IMR-90 (cell line): ENCODE data around the gene B3GALNT1. TPM values are rescaled to one million over a fixed set of nuclear protein-coding genes. Genes with fewer than 3 reads are reported as not detected.

ENCODE experiments used
- ATAC-seq: fragments of 200-7000 bp; cut with Tn5 transposase; 2 replicates; pipeline ENCODE4 v1.9.1; 2020; ENCODE audit warnings: low read depth, mild to moderate bottlenecking, moderate library complexity
- BruUV-seq: library from RNA; stranded (reverse); fragments of 400-500 nt; replicated peaks from 2 replicates; lab custom pipeline; 2021; lab: Mats Ljungman, UMichigan
- CTCF ChIA-PET: fragments of 300-600 bp; formaldehyde crosslinking; extraction: SDS; loops from one replicate; lab custom pipeline; 2021; ENCODE audit warnings: antibody characterized with exemption; lab: Yijun Ruan, JAX
- POLR2A ChIA-PET: fragments of 300-600 bp; sonication (Branson Sonifier 250); formaldehyde crosslinking; loops from one replicate; lab custom pipeline; 2022; ENCODE audit warnings: antibody characterized with exemption; ENCODE audit not compliant: unreplicated experiment; lab: Charles Lee
- DNase-seq: peaks from one replicate; pipeline ENCODE4 v3.0.0; 2013
- H2AFZ ChIP-seq: replicated peaks from 2 replicates; pipeline ENCODE3; 2013; ENCODE audit warnings: low read length, mild to moderate bottlenecking; ENCODE audit not compliant: poor library complexity
- H2AK5ac ChIP-seq: 2 replicates; pipeline ENCODE4 v1.6.1; 2013; ENCODE audit warnings: low read depth, low read length, inconsistent platforms
- H2AK9ac ChIP-seq: replicated peaks from 2 replicates; pipeline ENCODE3; 2013; ENCODE audit warnings: mild to moderate bottlenecking, low read depth, low read length, moderate library complexity; ENCODE audit not compliant: poor library complexity
- H2BK120ac ChIP-seq: 2 replicates; pipeline ENCODE4 v1.6.1; 2013; ENCODE audit warnings: low read depth, low read length, inconsistent platforms
- H2BK15ac ChIP-seq: 3 replicates; pipeline ENCODE4 v1.6.1; 2013; ENCODE audit warnings: low read depth, low read length, inconsistent platforms
- H2BK20ac ChIP-seq: 2 replicates; pipeline ENCODE4 v1.6.1; 2013; ENCODE audit warnings: low read depth, mild to moderate bottlenecking, inconsistent platforms, low read length, moderate library complexity
- H2BK5ac ChIP-seq: 2 replicates; pipeline ENCODE4 v1.6.1; 2013; ENCODE audit warnings: mild to moderate bottlenecking, low read depth, low read length, inconsistent platforms; ENCODE audit not compliant: poor library complexity, severe bottlenecking
- H3K14ac ChIP-seq: replicated peaks from 2 replicates; pipeline ENCODE4 v1.6.1; 2013; ENCODE audit warnings: low read depth, low read length, inconsistent platforms
- H3K18ac ChIP-seq: 2 replicates; pipeline ENCODE4 v1.6.1; 2013; ENCODE audit warnings: low read depth, low read length, control low read depth
- H3K23ac ChIP-seq: 2 replicates; pipeline ENCODE4 v1.6.1; 2013; ENCODE audit warnings: low read depth, low read length, inconsistent platforms
- H3K27ac ChIP-seq: 2 replicates; pipeline ENCODE4 v1.5.1; 2013; ENCODE audit warnings: mild to moderate bottlenecking, control low read depth, low read length; ENCODE audit not compliant: insufficient read depth
- H3K27me3 ChIP-seq: 2 replicates; pipeline ENCODE4 v1.6.1; 2013; ENCODE audit warnings: low read length; ENCODE audit not compliant: control insufficient read depth, insufficient read depth
- H3K36me3 ChIP-seq: 2 replicates; pipeline ENCODE4 v1.6.1; 2013; ENCODE audit warnings: low read length, mixed read lengths; ENCODE audit not compliant: control insufficient read depth, insufficient read depth
- H3K4ac ChIP-seq: 2 replicates; pipeline ENCODE4 v1.6.1; 2013; ENCODE audit warnings: low read depth, low read length, inconsistent platforms
- H3K4me1 ChIP-seq: 2 replicates; pipeline ENCODE4 v1.6.1; 2013; ENCODE audit warnings: low read length, mixed read lengths; ENCODE audit not compliant: control insufficient read depth, insufficient read depth
- H3K4me2 ChIP-seq: 2 replicates; pipeline ENCODE4 v1.6.1; 2013; ENCODE audit warnings: low read depth, mild to moderate bottlenecking, control low read depth, low read length, moderate library complexity
- H3K4me3 ChIP-seq: 2 replicates; pipeline ENCODE4 v1.5.1; 2013; ENCODE audit warnings: low read depth, mild to moderate bottlenecking, control low read depth, low read length, moderate library complexity; ENCODE audit not compliant: insufficient read depth
- H3K56ac ChIP-seq: 2 replicates; pipeline ENCODE4 v1.6.1; 2013; ENCODE audit warnings: low read length, inconsistent platforms; ENCODE audit not compliant: insufficient read depth; ENCODE audit errors: extremely low read depth
- H3K79me1 ChIP-seq, 2 experiments: 2 replicates each; pipeline ENCODE4 v1.6.1; 2013; ENCODE audit warnings: low read length in 2 of 2, inconsistent platforms in 1 of 2, low read depth in 1 of 2
- H3K9ac ChIP-seq: 2 replicates; pipeline ENCODE4 v1.6.1; 2013; ENCODE audit warnings: low read depth, low read length, control low read depth
- H3K9me1 ChIP-seq: 2 replicates; pipeline ENCODE4 v1.6.1; 2013; ENCODE audit warnings: low read length, inconsistent platforms; ENCODE audit not compliant: insufficient read depth
- H3K9me3 ChIP-seq: 2 replicates; pipeline ENCODE4 v1.6.1; 2013; ENCODE audit warnings: low read length; ENCODE audit not compliant: control insufficient read depth, insufficient read depth
- H4K20me1 ChIP-seq: 2 replicates; pipeline ENCODE4 v1.6.1; 2013; ENCODE audit warnings: low read length, inconsistent platforms; ENCODE audit not compliant: insufficient read depth
- H4K5ac ChIP-seq: 2 replicates; pipeline ENCODE4 v1.6.1; 2013; ENCODE audit warnings: mild to moderate bottlenecking, low read depth, low read length, control low read depth
- H4K8ac ChIP-seq, 2 experiments: 2 replicates each; pipeline ENCODE4 v1.6.1; 2013; ENCODE audit warnings: low read depth in 2 of 2, low read length in 2 of 2, control low read depth in 1 of 2, inconsistent platforms in 1 of 2
- H4K91ac ChIP-seq: 2 replicates; pipeline ENCODE4 v1.6.1; 2013; ENCODE audit warnings: low read depth, low read length, inconsistent platforms; ENCODE audit not compliant: insufficient read depth
- BHLHE40 ChIP-seq: fragments of 150-350 bp; IDR thresholded peaks from 2 replicates; pipeline ENCODE4 v1.6.1; 2016; ENCODE audit warnings: mild to moderate bottlenecking, low read depth, low read length
- CEBPB ChIP-seq: IDR thresholded peaks from 2 replicates; pipeline ENCODE4 v1.6.1; 2012; ENCODE audit warnings: low read depth, low read length, improper control_type of control experiment
- CHD1 ChIP-seq: IDR thresholded peaks from 2 replicates; pipeline ENCODE4 v1.6.1; 2012; ENCODE audit warnings: low read depth, low read length, improper control_type of control experiment
- CTCF ChIP-seq: conservative IDR thresholded peaks from 2 replicates; pipeline ENCODE4 v1.5.1; 2012; ENCODE audit warnings: mild to moderate bottlenecking, low read depth, low read length, improper control_type of control experiment
- ELK1 ChIP-seq: fragments of 150-350 bp; IDR thresholded peaks from 2 replicates; pipeline ENCODE4 v1.6.1; 2016; ENCODE audit warnings: low read depth, mild to moderate bottlenecking, low read length, moderate library complexity, borderline replicate concordance
- FOS ChIP-seq: fragments of 150-350 bp; IDR thresholded peaks from 2 replicates; pipeline ENCODE4 v1.6.1; 2016; ENCODE audit warnings: low read depth, low read length
- MAFK ChIP-seq: IDR thresholded peaks from 2 replicates; pipeline ENCODE4 v1.6.1; 2012; ENCODE audit warnings: low read depth, low read length, improper control_type of control experiment
- MAZ ChIP-seq: IDR thresholded peaks from 2 replicates; pipeline ENCODE4 v1.6.1; 2012; ENCODE audit warnings: low read depth, mild to moderate bottlenecking, low read length, improper control_type of control experiment, moderate library complexity, borderline replicate concordance
- MXI1 ChIP-seq: IDR thresholded peaks from 2 replicates; pipeline ENCODE4 v1.6.1; 2012; ENCODE audit warnings: low read depth, mild to moderate bottlenecking, low read length, moderate library complexity, borderline replicate concordance
- NFE2L2 ChIP-seq: fragments of 150-350 bp; IDR thresholded peaks from 2 replicates; pipeline ENCODE4 v1.6.1; 2016; ENCODE audit warnings: low read depth, mild to moderate bottlenecking, low read length
- POLR2A ChIP-seq: IDR thresholded peaks from 2 replicates; pipeline ENCODE4 v1.6.1; 2012; ENCODE audit warnings: mild to moderate bottlenecking, low read depth, low read length
- RAD21 ChIP-seq: IDR thresholded peaks from 2 replicates; pipeline ENCODE4 v1.6.1; 2012; ENCODE audit warnings: low read length, improper control_type of control experiment
- RCOR1 ChIP-seq: IDR thresholded peaks from 2 replicates; pipeline ENCODE4 v1.6.1; 2012; ENCODE audit warnings: mild to moderate bottlenecking, low read length, improper control_type of control experiment; ENCODE audit not compliant: insufficient replicate concordance
- RFX5 ChIP-seq: IDR thresholded peaks from 2 replicates; pipeline ENCODE4 v1.8.0; 2012; ENCODE audit warnings: low read depth, mild to moderate bottlenecking, low read length, moderate library complexity
- SMC3 ChIP-seq: fragments of 150-350 bp; IDR thresholded peaks from 2 replicates; pipeline ENCODE4 v1.6.1; 2016; ENCODE audit warnings: low read depth, mild to moderate bottlenecking, antibody characterized with exemption, low read length, moderate library complexity
- WGBS, 2 experiments: methylation state at CpG; one replicate each; pipeline versions ENCODE4 v1.1.5 to v1.1.7; 2013; ENCODE audit warnings: missing lambda C conversion rate in 2 of 2; ENCODE audit not compliant: insufficient read length in 1 of 2; ENCODE audit errors: extremely low coverage in 2 of 2; 5-methylcytosine and 5-hydroxymethylcytosine counted together
- dilution Hi-C: fragments of 300-500 bp; cut with HindIII; formaldehyde crosslinking; loops from one replicate; pipeline ENCODE4 v1.14.3; 2018; ENCODE audit warnings: low sequenced_read_pairs; ENCODE audit not compliant: unreplicated experiment
- in situ Hi-C: fragments of 300-500 bp; cut with MboI; formaldehyde crosslinking; loops from 3 replicates; pipeline ENCODE4 v1.14.3; 2019; ENCODE audit warnings: low sequenced_read_pairs, inconsistent platforms, mixed read lengths
- intact Hi-C: fragments of 100-400 bp; cut with micrococcal nuclease; formaldehyde crosslinking; loops from 2 replicates; pipeline ENCODE4 v1.10.0; 2022
- polyA plus RNA-seq, 3 experiments: library from polyadenylated mRNA; depleted of rRNA; stranded (reverse); fragments of >200 nt; gene quantifications; 2 replicates each; pipeline ENCODE4 v1.2.3, GENCODE V29; 2012; ENCODE audit warnings: low replicate concordance in 1 of 3
- total RNA-seq: library from RNA; depleted of rRNA; stranded (reverse); fragments of >200 nt; gene quantifications from 2 replicates; pipeline ENCODE4 v1.2.3, GENCODE V29; 2012
- TF ChIP-seq, protein P1 (sequence below): fragments of 150-350 bp; IDR thresholded peaks from 2 replicates; pipeline ENCODE4 v1.6.1; 2017; ENCODE audit warnings: mild to moderate bottlenecking, antibody characterized with exemption, low read length, low read depth

B3GALNT1 gene
- total and polyA plus RNA-seq, 2 of the 4 experiments (the other 2 are of a cell fraction) = 5.6 to 8.2 TPM

DNA sequence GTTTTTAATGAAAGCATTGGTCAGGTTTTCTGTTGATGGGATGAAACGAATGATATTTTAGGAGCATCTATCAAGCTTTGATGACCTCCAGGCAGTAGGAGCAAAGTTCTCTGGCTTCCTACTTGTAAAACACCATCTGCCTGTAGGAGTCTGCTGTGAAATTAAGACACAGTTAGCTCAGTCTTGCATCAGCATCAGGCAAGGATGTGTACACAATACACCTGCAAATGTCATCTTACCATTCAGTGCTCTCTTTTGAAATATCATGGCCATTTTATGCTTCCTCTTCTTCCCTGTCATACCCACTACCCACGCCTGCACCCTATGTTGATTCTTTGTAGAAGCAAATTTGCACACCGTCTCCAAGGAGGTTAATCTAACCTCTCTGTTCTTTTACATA is 38.2 kb downstream of the B3GALNT1 start:
- Histone ChIP-seq H2BK20ac (no peak overlapping the region), H3K4me3 (no peak overlapping the region), H3K23ac (no peak overlapping the region), H3K36me3 (no peaks in the 10 kb centered on the region), H4K20me1 (no peaks in the 10 kb centered on the region), H2BK120ac (no peak overlapping the region), H3K79me1 (no peaks in the 10 kb centered on the region), H2AFZ (no peak overlapping the region), H2AK5ac (no peak overlapping the region), H3K56ac (no peak overlapping the region), H2BK15ac (no peak overlapping the region), H2BK5ac (no peak overlapping the region), H3K27me3 (no peaks in the 10 kb centered on the region), H2AK9ac (no peak overlapping the region), H3K18ac (no peak overlapping the region), H3K4me2 (no peak overlapping the region), H3K4me1 (no peaks in the 10 kb centered on the region), H3K14ac (no peak overlapping the region), H4K8ac (no peak overlapping the region), H4K91ac (no peak overlapping the region), H3K9me3 (no peaks in the 10 kb centered on the region), H3K4ac (no peak overlapping the region), H4K5ac (no peak overlapping the region), H3K27ac (no peak overlapping the region), H3K9me1 (no peaks in the 10 kb centered on the region), H3K9ac (no peak overlapping the region)
- intact Hi-C loops = no loop called here
- dilution Hi-C loops = no loop called here
- CTCF ChIA-PET = interaction anchor here (0.5 to 0.6 kb wide), 2 partner anchors 98 to 134 kb away, joined by 4 read pairs; no protein-coding TSS in a partner anchor
- POLR2A ChIA-PET = no interaction called here
- ATAC-seq (no peak), DNase-seq (no peak)
- TF ChIP-seq BHLHE40 (no peak), SMC3 (no peak), CTCF (no peak), RFX5 (no peak), MAZ (no peak), RCOR1 (no peak), ELK1 (no peak), MAFK (no peak), FOS (no peak), MXI1 (no peak), CHD1 (no peak), NFE2L2 (no peak), POLR2A (no peak), CEBPB (no peak), RAD21 (no peak)
- TF ChIP-seq, protein P1, sequence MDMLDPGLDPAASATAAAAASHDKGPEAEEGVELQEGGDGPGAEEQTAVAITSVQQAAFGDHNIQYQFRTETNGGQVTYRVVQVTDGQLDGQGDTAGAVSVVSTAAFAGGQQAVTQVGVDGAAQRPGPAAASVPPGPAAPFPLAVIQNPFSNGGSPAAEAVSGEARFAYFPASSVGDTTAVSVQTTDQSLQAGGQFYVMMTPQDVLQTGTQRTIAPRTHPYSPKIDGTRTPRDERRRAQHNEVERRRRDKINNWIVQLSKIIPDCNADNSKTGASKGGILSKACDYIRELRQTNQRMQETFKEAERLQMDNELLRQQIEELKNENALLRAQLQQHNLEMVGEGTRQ = no peak
- no TSS peak for BruUV-seq
- no CpG with 5 or more reads among the region's 3 CpGs for WGBS, 2 experiments
- in situ Hi-C loops = no loop called here
